Activated naive CD4-positive, alpha-beta T cell treated with anti-CD3 and anti-CD28 coated beads, Interleukin-2, amount 50 U/mL, for 72 hours (primary cell): Measurements from ENCODE around the gene DNAJB6. TPM values are rescaled to one million over a fixed set of nuclear protein-coding genes. Genes with fewer than 3 reads are reported as not detected.

ENCODE experiments used
- ATAC-seq, 2 donors: fragments of 150-1000 bp; cut with Tn5 transposase; 2 replicates each; pipeline ENCODE4 v1.10.0; 2021; ENCODE audit warnings: mild to moderate bottlenecking in 2 of 2, moderate library complexity in 2 of 2
- DNase-seq, 2 donors: peaks; one replicate each; pipeline ENCODE4 v3.0.0; 2021 to 2022; ENCODE audit warnings: low spot score in 2 of 2
- H3K27ac Mint-ChIP-seq, 2 donors: one replicate each; pipeline ENCODE4 v1.8.0; 2022; ENCODE audit warnings: mild to moderate bottlenecking in 2 of 2, mixed read lengths in 2 of 2
- H3K36me3 Mint-ChIP-seq, 2 donors: one replicate each; pipeline ENCODE4 v1.8.0; 2022; ENCODE audit warnings: mixed read lengths in 2 of 2
- H3K9me3 Mint-ChIP-seq, 2 donors: one replicate each; pipeline ENCODE4 v1.8.0; 2022; ENCODE audit warnings: mixed read lengths in 2 of 2
- total RNA-seq, 2 donors: library from RNA; stranded (reverse); gene quantifications; one replicate each; pipeline ENCODE4 v1.2.3, GENCODE V29; 2022

DNAJB6 gene
- total RNA-seq, 2 donors from 2014 or later, result 71.7 to 74.9 TPM

DNA sequence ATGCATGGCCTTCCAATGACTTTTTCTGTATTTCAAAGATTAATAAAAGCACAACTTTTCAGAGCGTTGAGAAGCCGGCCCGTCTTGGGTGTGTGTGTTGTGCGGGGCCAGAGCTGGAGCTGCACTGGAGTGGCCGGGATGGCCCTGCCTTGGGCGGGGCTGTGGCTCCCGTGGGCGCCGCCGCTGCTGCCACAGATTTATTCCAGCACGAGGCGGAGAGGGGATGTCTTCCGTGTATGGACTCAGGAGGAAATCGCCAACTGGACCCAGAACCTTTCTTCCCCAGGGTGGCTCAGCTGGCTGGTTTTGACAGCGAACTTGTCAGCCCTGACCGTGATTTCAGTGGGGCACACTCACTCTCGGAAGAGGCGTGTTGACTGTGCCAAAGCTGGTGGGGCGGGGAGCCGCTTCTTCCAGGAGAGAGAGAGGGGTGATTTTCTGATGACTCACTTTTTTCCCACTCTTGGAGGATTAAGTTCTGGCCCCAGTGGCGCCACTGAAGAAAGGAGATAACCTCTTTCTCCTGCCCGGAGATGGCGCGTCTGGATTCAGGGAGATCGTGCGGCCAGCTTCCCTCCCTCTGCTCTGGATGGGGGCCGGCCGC lies 72.4 kb downstream of the DNAJB6 start:
- no peak for DNase-seq
- H3K27ac Mint-ChIP-seq, result no peak overlapping the region
- no peaks in the 10 kb centered on the region for H3K36me3 Mint-ChIP-seq
- H3K9me3 Mint-ChIP-seq, result no peaks in the 10 kb centered on the region
- no peak for ATAC-seq

DNA sequence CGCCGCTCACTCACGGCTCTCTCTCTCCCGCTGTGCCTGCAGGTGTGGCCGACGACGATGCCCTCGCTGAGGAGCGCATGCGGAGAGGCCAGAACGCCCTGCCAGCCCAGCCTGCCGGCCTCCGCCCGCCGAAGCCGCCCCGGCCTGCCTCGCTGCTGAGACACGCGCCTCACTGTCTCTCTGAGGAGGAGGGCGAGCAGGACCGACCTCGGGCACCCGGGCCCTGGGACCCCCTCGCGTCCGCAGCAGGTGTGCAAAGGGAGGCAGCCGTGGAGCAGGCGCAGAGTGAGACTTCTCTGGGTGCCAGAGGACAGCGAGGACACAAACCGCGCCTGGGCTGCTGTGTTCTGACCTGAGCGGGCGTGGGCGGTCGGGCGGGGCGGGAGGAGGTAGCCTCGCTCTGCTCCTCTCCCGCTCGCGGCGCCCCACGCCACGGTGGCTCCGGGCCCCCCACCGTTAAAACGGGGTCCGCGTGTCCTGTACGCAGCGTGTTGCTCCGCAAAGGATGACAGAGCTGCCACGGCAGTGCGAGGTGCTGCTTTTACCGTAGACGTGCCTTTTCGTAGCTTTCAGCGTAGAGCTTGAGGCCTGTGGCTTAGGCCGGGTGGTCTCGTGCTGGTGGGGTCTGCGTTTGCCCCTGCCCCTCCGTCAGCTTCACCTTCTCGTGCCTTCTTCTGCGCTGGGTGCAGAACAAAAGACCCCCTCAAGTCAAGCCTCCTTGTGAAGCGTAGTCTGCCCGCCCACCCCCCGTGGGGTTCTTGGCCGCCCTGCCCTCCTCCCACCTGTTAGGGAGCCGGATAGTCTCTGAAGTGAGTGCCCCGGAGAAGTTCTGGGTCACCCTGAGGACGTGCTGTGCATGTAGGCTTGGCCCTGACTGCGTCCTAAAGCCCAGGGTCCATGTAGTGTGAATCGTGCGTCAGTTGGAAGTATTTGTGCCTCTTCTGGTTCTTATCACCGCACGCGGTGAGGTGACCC lies 73.2 kb downstream of the DNAJB6 start:
- no peak for DNase-seq
- ATAC-seq, result no peak
- no peaks in the 10 kb centered on the region for H3K9me3 Mint-ChIP-seq
- H3K36me3 Mint-ChIP-seq, result peaks cover 0 to 1% of the 10 kb centered on the region in 2 donors
- H3K27ac Mint-ChIP-seq, result peak overlapping the region in 1 of 2 donors; percentile 29

DNA sequence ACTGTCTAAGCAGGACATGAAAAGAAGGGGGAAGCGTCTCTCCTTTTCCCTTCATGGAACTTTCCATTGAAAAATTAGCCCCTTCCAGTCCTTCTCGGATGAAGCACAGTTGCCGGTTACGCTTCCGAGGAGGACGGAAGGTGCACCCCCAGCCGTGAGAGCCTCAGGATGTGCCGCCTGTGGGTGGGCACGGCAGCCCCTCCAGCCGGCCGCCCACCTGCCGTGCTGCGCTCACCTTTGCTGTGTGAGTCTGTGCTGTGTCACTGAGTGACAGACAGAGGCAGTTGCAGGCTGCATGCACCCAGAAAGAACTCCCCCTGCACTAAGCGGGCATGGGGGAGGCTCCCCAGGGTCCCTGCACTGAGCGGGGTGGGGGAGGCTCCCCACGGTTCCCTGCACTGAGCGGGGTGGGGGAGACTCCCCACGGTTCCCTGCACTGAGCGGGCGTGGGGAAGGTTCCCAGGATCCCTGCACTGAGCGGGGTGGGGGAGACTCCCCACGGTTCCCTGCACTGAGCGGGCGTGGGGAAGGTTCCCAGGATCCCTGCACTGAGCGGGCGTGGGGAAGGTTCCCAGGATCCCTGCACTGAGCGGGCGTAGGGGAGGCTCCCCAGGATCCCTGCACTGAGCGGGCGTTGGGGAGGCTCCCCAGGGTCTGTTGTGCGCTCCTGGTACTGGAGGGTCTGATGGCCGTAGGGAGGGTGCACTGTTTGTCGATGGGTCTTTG lies 74.2 kb downstream of the DNAJB6 start:
- peaks cover 0 to 4% of the 10 kb centered on the region in 2 donors for H3K36me3 Mint-ChIP-seq

DNA sequence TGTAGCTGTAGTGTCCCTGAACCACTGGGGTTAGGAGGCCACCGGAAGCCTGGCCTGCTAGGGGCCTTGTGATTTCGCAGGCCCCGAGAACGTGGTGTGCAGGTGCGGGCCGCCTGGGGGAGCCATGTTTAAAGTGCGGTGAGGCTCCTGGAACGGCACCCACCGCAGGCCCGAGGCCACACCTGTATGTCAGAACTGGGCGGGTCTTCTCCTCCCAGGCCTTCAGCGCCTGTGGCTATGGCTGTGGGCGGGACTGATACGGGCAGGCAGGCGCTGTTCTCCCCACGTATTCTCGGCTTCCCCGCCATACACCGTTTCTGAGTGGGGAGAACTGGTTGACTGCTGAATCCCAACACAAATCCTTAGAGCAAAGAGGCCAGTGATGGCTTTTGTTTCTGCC lies 74.8 kb downstream of the DNAJB6 start:
- peaks cover 0 to 4% of the 10 kb centered on the region in 2 donors for H3K36me3 Mint-ChIP-seq
- H3K9me3 Mint-ChIP-seq, result no peaks in the 10 kb centered on the region
- no peak for DNase-seq
- peak; percentile 43 to 57 for ATAC-seq
- peak overlapping the region; percentile 74 to 82 for H3K27ac Mint-ChIP-seq

More for the DNA sequence above, 74.2 kb downstream of the DNAJB6 start:
- Mint-ChIP-seq H3K27ac (peak overlapping the region; percentile 74 to 82), H3K9me3 (no peaks in the 10 kb centered on the region)
- DNase-seq (no peak), ATAC-seq (no peak)

DNA sequence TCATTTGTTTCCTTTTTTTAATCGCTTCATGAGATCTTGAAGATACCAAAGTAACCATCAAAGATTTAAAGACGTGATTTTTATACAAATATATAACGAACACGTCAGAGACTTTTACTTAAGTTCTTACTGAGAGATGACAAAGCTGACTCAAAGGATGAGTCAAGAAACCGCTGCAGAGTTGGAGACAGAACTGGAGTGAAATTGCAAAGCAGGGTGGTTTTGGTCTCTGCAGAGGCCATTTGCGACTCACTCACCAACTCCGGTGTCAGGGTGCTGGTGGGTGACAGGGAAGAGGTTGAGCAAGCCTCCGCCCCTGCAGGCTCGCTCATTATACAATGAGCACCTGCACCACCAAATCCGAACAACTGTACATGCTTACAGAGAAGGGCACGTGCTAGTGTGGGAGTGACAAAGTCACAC lies 75.2 kb downstream of the DNAJB6 start:
- Mint-ChIP-seq H3K9me3 (no peaks in the 10 kb centered on the region), H3K27ac (peak overlapping the region; percentile 74 to 82), H3K36me3 (peaks cover 0 to 4% of the 10 kb centered on the region in 2 donors)
- DNase-seq, result peak in 1 of 2 donors; percentile 45
- ATAC-seq, result peak; percentile 86 to 93

DNA sequence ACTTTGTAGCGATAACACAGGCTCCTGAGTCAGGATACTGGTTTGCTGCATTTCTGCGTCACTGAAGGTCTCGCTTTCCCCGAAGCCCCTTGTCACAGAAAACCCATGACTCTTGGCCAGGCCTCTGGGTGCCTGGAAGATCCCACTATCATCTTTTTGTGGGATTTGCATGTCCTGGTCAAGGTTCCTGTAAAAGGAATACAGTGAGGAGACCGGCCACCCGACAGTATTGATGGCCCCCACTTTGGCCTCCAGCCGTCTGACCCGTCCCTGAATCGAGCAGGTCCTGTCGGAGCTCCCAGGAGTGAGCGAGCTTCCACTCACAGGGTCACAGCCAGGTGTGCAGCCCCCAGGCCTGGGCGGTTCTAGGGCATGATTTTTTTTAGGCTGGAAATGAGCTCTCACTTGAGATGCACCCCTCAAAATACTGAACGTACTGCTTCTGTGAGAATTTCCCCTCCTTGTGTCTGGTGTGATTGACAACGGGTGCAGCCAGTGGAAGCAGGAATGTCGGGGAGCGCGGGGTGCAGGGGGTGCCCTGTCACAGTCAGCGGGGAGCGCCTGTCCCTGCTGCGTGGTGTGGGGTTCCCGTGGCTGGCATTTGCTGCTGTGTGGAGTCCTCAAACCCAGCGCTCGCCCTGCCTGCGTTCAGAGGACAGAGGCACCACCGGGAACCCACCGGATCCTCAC lies 75.8 kb downstream of the DNAJB6 start:
- ATAC-seq (no peak), DNase-seq (no peak)
- Mint-ChIP-seq H3K9me3 (no peaks in the 10 kb centered on the region), H3K27ac (no peak overlapping the region), H3K36me3 (peaks cover 0 to 4% of the 10 kb centered on the region in 2 donors)

DNA sequence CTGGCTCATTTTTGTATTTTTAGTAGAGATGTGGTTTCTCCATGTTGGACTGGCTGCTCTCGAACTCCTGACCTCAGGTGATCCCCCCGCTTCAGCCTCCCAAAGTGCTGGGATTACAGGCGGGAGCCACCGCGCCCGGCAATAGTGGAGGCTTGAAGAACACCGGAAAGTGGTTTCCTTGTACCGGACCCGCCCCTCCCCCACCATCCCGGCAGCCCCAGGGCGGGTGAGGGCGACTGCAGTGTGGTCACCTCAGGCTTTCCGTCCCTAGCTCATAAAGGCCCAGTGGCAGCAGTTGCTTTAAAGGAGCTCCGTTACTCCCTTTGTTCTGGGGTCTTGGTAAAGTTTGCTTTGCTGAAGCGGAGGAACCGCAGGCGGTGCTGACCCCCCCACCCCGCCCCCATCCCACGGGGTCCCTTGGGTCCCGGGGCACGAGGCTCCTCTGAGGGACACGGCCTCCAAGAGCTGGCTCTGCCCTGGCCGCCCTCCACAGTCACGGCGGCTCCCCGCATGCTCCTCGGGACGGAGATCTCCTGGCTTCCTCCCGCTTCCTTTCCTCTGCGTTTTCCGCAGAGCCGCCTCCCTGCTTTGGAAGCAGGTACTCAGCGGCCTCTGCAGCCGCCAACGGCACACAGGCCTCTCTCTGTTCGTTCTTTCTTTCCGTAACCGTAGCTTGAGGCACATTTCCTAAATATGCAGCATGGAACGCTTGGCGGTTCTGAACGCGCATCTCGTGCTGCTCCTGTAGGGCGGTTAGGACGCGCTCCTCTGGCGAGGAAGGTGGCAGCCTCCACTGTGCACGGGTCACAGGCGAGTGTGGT lies 77.3 kb downstream of the DNAJB6 start:
- H3K27ac Mint-ChIP-seq, result peak overlapping the region in 1 of 2 donors; percentile 22
- H3K9me3 Mint-ChIP-seq, result no peaks in the 10 kb centered on the region
- DNase-seq, result no peak
- no peak for ATAC-seq
- peaks cover 0 to 4% of the 10 kb centered on the region in 2 donors for H3K36me3 Mint-ChIP-seq

DNA sequence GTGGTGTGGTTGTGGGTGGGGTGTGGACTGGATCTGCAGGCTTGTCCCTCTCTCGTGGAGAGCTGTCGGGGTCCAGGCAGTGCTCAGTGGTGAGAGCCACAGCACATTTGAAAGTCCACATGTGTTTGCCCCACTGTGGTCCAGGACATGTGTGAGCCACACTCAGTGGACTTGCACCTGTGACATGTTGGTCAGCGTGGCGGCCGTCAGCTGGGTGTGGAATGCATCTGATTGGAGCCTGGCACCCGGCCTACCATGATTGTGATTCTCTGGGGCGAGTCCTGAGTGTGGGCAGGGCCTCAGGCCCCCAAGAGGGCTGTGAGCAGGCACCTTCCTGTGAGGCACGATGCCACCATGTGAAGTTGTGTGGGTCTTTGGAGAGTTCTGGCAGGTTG lies 77.9 kb downstream of the DNAJB6 start:
- H3K9me3 Mint-ChIP-seq, result no peaks in the 10 kb centered on the region
- H3K36me3 Mint-ChIP-seq, result peaks cover 0 to 4% of the 10 kb centered on the region in 2 donors
- ATAC-seq (no peak), DNase-seq (no peak)
- peak overlapping the region in 1 of 2 donors; percentile 22 for H3K27ac Mint-ChIP-seq

DNA sequence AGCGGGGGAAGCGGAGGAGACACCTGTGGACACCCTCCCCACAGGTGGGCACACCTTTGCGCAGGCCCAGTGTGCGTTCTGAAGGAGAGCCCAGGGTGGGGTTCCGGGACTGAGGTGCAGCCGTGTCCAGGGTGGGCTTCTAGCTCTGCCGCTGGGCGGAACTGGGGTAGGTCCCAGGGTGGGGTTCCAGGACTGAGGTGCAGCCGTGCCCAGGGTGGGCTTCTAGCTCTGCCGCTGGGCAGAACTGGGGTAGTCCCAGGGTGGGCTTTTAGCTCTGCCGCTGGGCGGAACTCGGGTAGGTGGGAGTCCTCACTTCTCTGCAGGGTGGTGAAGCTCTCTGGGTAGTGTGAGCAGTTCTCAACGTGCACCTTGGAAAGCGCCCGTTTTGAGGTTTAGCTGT lies 78.7 kb downstream of the DNAJB6 start:
- DNase-seq (no peak), ATAC-seq (no peak)
- H3K27ac Mint-ChIP-seq, result no peak overlapping the region
- H3K9me3 Mint-ChIP-seq, result no peaks in the 10 kb centered on the region
- H3K36me3 Mint-ChIP-seq, result peaks cover 0 to 4% of the 10 kb centered on the region in 2 donors

DNA sequence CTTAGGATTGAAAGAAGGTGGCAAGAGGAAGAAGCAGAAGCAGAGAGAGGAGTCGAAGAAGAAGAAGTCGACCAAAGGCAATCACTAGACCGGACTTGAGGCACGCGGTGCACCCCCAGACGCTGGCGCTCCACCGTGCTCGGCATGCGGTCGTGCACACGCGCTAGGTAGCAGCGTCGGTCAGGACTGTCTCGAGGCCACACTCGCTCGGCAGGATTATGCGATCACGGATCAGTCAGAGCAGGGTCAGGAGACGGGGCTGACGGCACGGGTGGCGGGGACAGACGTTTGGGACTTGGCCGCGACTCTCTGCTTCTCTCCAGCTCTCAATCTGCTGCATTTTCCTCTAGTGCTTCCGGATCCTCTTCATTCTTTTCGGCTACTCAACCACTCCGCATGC lies 79.2 kb downstream of the DNAJB6 start:
- Mint-ChIP-seq H3K9me3 (no peaks in the 10 kb centered on the region), H3K27ac (no peak overlapping the region), H3K36me3 (peaks cover 0 to 4% of the 10 kb centered on the region in 2 donors)
- ATAC-seq, result no peak
- no peak for DNase-seq

DNA sequence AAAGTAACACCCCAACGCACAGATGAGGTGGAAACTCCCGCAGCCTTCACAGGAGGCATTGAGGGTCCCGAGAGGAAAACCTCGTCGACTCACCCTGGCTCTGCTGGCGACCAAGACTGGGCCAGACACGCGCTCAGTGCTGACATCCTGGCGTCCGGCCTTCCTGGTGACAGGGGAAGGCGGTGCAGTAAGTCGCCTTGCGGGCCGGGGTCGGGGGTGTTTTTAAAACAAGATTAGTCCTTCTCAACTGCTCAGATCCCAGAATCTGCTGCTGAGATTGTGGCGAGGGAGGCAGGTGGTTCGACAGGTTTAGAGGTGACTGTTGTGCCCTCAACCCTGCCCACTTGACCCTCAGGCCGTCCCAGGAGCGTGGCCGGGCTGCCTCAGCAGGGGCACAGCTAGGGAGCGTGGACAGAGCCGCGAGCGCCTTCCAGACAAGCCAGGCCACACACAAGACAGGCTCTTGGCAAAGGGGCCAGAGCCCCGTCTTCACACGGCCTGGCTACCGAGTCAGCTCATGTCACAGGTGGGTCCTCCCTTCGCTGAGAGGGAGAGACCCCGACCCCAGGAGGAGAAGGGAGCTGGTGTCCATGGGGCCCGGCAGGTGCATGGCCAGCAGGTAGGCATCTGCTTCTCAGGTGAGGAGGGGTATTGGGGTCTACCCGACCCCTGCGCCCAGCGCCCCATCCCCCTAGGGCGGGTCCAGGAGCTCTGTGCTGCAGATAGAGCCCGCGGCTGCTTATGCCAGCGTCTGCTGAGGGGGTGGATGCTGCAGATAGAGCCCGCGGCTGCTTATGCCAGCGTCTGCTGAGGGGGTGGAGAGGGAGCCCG lies 81.6 kb downstream of the DNAJB6 start:
- Mint-ChIP-seq H3K36me3 (peaks cover 0 to 4% of the 10 kb centered on the region in 2 donors), H3K9me3 (no peaks in the 10 kb centered on the region), H3K27ac (no peak overlapping the region)
- ATAC-seq (peak in 1 of 2 donors; percentile 19), DNase-seq (no peak)

DNA sequence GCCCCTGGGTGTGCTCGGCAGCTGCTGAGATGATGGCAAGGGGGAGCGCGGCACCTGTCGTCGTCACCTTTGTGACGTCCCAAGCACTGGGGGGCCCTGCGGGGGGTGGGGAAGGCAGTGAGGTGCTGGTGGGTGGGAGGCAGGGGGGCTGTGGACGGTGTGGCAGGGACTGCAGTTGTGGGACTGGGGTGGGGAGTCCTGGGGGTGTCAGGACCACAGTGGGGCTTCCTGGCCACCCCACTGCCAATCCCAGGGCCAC lies 82.2 kb downstream of the DNAJB6 start:
- Mint-ChIP-seq H3K27ac (no peak overlapping the region), H3K36me3 (peaks cover 0 to 4% of the 10 kb centered on the region in 2 donors), H3K9me3 (no peaks in the 10 kb centered on the region)
- DNase-seq, result no peak
- no peak for ATAC-seq

DNA sequence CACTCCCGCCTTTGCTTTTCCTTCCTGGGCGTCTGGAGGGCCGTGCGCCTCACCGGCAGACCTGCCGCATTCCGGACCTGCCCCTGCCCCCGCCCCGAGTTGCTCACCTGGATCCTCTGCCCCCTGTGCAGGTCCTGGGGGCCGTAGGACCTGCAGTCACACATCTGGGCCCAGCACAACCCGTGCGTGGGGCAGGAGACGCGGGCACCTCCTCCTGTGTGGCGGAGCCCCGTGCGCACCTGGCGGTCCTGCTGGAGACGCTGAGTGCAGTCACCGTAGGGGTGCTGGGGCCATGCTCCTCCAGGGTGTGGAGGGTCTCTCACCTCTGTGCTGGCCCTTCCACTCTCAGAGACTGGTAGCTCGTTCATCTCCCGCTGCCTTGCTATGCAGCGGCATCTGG lies 85.5 kb downstream of the DNAJB6 start:
- H3K27ac Mint-ChIP-seq, result no peak overlapping the region
- DNase-seq, result no peak
- no peaks in the 10 kb centered on the region for H3K36me3 Mint-ChIP-seq

DNA sequence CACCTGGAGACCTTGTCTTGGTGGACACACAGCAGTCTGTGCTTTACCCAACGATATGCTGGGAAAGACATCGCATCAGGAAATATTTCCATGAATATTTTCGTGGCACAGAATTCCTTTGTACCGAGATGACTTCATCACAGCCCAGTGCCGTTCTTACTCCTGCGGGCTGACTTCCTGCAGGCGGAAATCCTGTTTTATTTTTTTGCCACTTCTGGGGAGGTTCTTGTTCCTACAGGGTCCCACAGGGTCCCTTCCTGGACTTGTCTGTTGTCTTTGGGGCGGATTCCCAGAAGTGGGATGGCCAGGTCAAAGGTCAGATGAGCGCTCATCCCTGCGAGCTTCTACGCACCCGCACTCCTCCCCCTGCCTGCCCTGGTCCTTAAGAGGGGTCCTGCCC lies 86.5 kb downstream of the DNAJB6 start:
- no peaks in the 10 kb centered on the region for H3K36me3 Mint-ChIP-seq
- no peaks in the 10 kb centered on the region for H3K9me3 Mint-ChIP-seq
- ATAC-seq (no peak), DNase-seq (no peak)
- H3K27ac Mint-ChIP-seq, result no peak overlapping the region

More for the DNA sequence above, 85.5 kb downstream of the DNAJB6 start:
- no peak for ATAC-seq
- H3K9me3 Mint-ChIP-seq, result no peaks in the 10 kb centered on the region

DNA sequence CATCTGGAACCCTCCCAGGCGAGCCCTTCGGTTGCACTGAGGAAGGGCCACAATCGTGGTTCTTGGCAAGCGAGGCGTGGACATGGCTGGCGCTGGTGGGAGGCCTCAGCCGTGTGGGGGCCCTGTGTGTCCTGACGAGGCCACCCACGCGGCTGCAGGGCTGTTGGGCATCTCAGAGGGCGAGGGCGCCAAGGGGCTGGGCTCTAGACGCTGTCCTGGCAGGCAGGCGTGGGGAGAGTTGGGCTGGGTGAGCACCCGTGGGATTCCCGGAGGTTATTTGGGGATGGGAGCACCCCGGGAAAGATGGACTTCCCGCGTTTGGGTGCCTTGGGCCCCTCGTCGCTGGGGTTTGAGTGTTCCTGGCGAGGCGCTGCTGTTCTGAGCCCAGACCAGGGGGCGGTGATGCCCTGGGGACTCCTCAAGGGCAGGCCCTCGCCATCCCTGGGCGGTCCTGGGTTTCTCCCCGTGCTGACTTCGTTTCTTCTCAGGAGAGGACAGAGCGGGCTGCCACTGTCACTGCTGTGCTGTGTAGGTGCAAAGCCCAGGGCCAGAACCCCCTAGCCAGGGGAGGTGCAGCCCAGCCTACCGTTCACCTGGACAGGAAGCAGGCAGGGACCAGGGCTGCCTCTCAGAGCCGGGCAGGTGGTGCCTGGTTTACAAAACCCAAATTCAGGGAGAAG lies 87.2 kb downstream of the DNAJB6 start:
- Mint-ChIP-seq H3K9me3 (no peaks in the 10 kb centered on the region), H3K36me3 (no peaks in the 10 kb centered on the region), H3K27ac (no peak overlapping the region)
- no peak for DNase-seq
- ATAC-seq, result no peak
